Jurkat, Clone E6-1 (cell line): ENCODE results near the gene MSI2.
"Not testable (repeated sequence)": the region's sequence is repeated elsewhere in the genome, so short reads cannot be mapped to it uniquely, and the experiment has no call there.

Source experiments
- DNase-seq: peaks from one replicate; pipeline ENCODE4 v3.0.0-alpha.2; 2011; ENCODE audit warnings: low read depth, low spot score
- H3K4me3 ChIP-seq: 2 replicates; pipeline ENCODE4 v1.5.1; 2011; ENCODE audit warnings: mild to moderate bottlenecking, low read length, control low read depth, moderate library complexity

The MSI2 gene

DNA sequence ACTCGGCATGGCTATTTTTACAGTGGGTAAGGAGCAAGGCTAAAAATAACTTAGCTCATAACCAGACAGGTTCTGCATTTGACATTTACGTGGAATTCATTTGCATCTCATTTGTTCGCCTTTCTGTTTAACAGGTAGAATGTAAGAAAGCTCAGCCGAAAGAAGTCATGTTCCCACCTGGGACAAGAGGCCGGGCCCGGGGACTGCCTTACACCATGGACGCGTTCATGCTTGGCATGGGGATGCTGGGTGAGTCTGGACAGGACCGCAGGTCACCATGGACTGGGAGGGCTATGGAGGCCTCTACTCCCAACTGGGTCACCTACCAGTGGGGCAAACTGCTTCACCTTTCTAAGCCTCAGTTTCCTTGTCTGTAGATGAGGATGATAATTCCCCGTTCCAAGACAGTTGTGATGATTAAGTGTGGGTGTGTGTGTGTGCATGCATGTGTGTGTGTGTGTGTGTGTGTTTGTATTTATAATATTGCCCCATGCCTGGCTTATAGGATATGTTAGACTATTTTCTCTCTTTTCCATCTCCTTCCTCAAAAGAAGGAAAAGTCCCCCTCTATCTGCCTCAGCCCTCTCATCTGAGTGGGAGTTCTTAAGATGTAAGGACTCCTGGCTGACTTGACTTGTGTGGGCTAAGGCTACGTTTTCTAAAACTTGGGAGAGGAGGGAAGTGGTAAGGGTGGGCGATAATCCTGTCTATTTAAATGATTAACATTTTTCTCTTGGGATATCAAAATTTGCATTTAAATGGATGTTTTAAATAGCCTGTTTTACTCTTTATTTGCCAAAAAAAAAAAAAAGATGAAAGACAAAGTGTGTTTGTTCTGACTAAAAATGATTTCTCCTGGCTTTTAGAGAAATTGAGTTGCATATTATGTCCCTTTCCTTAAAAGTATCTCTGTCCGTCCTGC lies 359.8 kb downstream of the MSI2 start:
- DNase-seq: no peak
- H3K4me3 ChIP-seq: no peak overlapping the region

DNA sequence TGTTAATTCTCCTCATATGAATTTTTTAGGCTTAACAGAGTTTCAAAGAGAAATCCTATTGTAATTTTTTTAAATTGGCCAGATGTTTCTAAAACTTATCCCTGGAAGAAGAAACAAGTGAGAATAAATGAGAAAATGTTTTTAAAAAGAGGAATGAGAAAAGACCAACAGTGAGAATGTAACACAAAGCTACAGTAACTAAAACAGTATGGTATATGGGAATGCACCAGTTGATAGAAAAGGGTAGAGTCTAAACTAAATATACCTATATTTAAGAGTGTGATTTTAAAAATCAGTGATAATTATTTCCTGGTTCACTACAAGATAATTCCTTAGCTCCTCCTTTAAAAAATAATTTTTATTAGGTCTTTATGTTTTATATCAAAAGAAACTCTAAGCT lies 360.9 kb downstream of the MSI2 start:
- no peak for DNase-seq
- H3K4me3 ChIP-seq: no peak overlapping the region

DNA sequence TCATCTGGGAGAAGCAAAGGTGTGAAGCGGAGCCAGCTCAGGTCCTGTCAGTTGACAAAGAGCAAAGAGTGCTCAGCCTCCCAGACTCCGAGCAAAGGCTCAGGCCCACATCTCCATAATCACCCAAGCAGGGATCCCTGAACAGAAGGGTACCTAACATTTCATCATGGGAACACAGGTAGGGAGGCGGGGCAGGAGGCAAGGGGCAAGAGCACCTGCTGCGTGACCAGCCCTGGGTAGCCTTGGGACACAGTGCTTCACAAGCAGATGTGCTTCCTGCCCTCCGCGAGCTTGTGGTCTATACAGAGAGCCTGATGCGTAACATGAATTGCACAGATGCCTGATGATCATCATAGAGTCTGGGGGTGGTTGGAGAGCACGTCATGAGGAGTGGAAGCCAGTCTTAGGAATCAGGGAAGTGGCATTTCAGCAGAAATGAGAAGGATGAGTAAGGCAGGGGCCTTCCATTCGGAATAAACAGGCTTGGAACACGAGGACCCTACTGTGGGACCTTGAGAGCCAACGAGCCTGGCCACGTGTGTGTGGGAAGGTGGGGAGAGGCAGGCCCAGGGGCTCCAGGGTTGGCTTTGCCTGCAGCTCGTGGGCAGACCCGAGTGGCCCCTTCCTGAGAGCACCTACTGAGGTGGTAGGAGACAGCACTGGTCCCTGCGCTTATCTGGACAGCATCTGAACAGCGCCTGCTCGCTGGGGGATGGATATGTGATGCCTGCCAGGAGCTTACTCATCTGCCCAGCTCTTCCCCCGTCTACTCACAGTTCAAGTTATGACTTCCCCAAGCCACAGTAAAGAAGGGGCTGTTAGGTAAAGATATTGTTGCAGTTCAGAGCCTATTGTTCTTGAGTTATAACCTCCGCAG lies 363.0 kb downstream of the MSI2 start:
- DNase-seq: no peak

DNA sequence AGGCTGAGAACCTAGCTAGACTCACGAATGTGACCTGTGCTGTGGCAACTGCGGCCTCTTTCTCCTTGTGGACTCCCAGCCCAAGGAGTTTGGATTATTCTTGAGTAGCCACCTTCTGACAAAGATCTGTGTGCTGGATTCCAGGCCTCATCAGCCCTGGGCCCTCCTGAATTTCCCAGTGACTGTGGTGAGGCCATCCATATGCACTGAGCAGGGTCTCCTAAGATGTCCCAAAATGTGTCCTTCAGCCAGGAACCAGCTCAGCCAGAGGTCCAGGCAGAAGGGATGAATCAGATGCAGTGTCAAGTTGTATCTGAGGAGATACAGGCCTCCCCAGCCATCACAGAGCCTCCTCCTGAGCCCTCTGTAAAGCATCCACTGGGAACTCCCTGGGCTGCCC lies 364.3 kb downstream of the MSI2 start:
- no peak for DNase-seq
- no peak overlapping the region for H3K4me3 ChIP-seq

More for the DNA sequence above, 363.0 kb downstream of the MSI2 start:
- no peak overlapping the region for H3K4me3 ChIP-seq

DNA sequence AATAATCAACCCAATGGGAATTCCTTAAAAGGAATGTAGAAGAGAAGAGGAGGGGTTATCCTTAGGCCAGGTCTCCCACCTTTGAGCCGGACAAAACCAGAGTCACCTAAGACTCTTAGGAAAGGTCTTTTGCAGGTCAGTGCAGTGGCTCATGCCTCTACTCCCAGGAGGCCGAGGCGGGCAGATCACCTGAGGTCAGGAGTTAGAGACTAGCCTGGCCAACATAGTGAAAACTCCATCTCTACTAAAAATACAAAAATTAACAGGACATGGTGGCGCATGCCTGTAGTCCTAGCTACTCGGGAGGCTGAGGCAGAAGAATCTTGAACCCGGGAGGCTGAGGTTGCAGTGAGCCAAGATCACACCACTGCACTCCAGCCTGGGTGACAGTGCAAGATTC lies 365.5 kb downstream of the MSI2 start:
- not testable (repeated sequence) for DNase-seq, H3K4me3 ChIP-seq

DNA sequence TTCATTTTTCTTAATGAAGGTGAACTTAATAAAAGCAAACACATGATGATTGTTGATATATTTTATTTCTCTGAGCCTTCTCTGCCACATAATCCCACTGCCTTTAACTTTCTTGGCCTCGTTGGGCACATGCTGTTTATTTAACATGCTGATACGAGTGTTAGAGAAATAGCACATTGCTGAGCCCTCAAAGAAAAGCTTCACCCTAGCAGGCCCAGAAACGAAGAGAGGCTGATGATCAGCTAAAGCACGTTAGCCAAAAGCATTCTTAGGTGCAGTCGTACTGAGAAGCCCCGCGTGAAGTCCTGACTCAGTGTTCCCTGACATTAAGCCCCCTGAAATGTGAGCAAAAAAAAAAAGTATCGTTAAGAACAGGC lies 366.0 kb downstream of the MSI2 start:
- DNase-seq: no peak
- no peak overlapping the region for H3K4me3 ChIP-seq

DNA sequence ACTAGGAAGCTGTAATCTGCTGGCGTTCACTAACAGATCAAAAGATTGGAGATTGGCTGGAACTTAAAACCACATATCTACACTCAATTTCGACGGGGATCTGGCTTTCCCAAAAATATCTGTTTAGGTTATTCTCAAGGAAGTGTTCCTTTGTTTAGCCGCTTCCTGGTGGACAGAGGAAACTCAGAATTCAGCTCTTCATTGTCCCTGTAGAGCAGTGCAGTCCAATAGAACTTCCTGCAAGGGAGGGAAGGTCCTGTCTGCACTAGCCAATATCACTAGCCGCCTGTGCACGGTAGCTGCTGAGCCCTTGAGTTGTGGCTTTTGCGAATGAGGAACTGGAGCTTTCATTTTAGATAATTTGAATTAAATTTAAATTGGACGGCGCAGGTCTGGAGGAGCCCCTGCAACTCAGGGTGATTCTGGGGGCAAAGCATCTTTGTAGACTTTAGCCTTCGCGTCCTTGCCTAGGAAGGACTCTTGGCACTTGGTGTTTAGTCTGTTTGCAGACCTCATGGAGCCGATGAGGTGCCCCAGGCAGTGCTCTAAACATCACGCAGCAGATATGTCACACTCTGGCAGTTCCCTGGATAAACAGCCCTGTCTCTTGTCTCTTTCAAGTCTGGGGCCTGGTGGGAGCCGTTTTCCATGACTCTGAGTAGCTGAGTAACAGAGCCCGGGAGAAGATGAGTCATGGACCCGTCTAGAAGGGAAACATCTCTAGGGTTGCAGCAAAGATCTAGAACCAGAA lies 366.5 kb downstream of the MSI2 start:
- DNase-seq: no peak
- H3K4me3 ChIP-seq: no peak overlapping the region

DNA sequence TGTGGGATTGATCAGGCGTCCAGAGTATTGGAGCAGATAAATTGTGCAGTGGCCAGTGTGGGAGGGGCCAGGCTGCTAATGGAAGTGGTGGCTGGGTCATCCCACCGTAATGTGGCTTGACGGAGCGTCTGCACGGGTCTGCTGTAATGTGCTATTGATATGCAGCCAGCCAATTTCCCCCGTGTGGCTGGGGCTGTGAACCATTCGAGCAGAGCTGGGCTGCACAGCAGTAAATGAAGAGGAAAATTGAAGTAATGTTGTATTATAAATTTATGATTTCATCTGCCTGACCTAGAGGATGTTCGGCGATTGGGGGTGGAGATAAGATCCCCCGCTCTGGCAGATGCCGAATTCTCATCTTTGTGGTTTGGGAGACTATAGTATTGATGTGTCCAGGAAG lies 367.3 kb downstream of the MSI2 start:
- no peak for DNase-seq

DNA sequence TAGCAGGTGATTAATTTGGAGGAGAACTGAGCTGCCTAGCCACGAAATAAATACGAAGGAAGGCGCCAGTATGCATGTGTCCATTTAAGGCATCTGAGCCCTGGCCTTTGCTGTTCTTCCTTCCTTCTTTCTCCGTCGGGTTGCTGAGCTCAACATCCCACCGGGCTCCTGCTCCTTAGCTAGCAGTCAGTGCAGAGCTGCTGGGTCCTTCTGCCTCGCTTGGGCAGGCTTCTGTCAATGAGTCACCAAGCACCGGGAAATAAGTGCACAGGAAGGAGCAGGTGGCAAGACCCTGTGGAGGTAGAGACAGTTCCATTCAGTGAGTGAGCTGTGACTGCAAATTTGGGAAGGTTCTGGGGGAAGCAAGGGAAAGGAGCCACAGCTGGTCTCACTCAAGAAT lies 368.1 kb downstream of the MSI2 start:
- no peak overlapping the region for H3K4me3 ChIP-seq
- DNase-seq: no peak

More for the DNA sequence above, 367.3 kb downstream of the MSI2 start:
- H3K4me3 ChIP-seq: no peak overlapping the region

DNA sequence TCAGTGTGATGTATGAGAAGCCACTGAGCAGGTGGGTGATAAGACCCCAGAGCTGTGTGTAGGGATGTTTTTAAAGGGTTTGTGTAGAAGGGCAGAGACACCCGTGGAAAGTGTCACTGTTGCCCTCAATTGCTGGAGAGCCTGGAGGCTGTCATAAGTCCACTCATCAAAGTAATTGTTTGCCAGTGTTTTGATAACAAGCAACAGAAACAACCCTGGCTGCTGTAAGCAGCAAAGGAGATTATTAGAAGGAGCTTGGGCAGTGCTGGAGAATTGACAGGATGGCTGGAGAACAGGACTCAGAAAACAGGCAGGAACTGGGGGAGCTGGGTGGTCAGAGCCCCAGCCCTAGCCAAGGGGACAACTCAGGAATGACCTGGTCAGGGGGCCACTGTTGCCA lies 369.2 kb downstream of the MSI2 start:
- no peak overlapping the region for H3K4me3 ChIP-seq
- DNase-seq: no peak

DNA sequence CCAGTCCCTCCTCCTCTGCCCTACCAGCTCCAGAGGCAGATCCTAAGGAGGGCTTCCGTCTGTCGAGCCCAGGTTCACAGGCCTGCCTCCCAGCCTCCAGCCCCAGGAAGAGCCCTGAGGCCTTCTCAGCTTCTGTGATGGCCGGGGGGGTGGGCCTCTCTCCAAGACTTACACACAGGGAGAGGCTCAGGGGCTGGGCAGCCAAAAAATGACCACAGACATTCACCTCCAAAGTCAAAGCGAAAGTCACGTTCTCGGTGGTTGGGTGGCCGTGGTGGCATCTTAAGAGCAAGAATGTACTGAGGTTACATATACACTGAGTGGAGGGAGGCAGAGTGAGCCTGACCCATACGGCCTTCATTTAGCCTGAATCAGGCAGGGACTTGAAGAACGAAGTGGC lies 369.6 kb downstream of the MSI2 start:
- H3K4me3 ChIP-seq: no peak overlapping the region
- DNase-seq: no peak

DNA sequence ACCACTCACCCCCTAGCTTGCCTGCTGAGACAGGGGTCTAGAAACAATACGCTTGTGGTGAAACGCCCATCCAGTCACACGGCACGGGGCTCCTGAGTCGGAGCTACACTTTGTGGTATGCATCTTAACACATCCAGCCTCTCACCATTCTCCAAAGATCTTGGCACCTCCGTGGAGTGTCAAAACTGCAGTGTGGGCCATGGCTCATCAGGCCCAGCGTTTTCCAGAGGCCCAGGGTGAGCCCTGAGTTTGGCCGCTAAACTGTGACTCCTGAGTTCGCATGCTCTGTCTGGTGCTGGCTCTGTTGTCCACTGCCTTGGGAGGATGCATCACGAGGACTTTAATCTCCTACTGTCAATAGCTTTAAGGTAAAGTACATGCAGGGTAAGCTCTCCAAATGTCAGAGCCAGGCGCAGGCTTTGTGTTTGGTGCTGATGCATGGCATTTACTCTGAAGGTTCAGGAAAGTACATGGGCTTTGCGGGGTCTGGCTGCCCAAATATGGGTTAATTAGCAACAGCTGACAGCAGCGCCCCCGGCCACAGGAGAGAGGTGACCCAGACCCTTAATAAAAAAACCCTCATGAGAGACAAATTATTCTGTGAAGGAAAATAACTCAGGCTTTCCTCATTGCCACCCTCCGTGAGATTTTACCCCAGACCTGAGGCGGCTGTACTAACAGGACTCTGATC lies 370.3 kb downstream of the MSI2 start:
- H3K4me3 ChIP-seq: no peak overlapping the region
- DNase-seq: no peak

DNA sequence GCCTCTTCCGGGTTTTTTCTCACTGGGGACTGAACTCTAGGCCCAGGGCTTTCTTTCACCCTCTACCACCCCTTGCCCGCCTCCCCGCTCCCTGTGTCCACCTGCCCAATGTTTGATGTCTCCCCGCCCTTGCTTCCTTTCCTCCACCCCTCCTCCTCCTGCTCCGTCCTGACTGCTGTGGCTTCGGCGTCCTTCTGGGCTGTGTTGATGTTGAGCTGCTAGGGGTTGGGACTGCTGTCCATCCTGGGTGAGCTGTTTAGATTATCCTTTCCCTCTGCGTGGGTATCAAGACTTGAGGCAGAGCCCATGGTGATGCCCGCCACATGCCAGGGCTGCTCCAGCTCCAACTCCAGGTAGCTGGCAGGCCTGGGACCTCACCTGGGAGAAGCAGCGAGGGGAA lies 371.3 kb downstream of the MSI2 start:
- DNase-seq: no peak
- H3K4me3 ChIP-seq: no peak overlapping the region

DNA sequence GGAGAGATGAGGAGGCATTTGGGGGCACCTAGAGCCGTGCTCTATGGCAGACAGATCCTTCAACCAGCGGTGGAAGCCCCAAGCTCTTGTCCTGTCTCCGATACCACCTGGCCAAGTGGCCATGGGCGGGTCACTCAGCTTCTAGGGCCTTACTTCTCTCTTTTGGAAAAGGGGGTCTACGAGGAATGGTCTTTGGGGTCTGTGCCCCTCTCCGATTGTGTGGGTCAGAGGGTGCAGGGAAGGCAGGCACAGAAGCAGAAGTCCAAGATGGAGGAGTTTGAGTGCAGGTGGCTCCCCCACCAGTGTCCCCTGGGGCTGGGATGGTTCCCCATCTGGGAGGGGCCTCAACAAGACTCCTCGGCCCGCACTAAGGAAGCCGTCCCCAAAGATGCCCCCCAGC lies 372.1 kb downstream of the MSI2 start:
- DNase-seq: no peak
- no peak overlapping the region for H3K4me3 ChIP-seq

DNA sequence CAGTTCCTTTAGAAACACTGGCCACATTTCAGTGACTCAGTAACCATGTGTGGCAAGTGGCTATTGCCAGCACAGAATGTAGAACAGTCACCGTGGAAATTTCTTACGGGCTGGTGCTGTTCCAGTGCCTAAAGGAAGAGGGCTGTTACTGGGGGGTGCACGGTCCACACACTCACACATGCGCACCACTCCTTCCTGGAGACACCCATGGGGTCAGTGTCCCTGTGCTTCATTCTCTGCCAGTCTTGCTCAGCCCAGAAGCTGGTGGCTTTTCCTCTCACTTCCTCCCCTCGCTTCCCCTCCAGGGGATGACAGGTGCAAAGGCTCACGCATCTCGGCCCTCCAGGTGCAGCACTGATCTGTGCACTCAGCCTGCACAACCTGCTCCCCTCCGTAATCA lies 373.1 kb downstream of the MSI2 start:
- H3K4me3 ChIP-seq: no peak overlapping the region
- DNase-seq: no peak

DNA sequence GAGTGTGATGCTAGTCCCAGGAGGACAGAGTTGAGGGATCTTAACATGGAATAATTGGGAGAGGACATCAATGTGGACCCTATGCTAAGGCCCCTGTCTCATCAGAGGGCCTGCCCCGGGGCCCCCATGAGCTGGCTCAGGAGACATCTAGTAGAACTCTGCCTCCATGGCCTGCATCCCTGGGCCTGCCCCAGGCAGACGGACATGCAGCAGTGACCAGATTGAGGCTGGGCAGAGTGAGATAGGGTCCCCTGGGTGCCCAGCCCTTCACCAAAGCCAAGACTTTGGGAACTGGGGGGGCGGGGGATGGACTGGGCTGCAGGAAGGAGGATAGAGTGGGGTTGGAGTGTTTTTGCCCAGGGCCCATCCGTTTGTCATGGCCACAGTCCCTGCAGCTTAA lies 373.6 kb downstream of the MSI2 start:
- H3K4me3 ChIP-seq: no peak overlapping the region
- DNase-seq: no peak

DNA sequence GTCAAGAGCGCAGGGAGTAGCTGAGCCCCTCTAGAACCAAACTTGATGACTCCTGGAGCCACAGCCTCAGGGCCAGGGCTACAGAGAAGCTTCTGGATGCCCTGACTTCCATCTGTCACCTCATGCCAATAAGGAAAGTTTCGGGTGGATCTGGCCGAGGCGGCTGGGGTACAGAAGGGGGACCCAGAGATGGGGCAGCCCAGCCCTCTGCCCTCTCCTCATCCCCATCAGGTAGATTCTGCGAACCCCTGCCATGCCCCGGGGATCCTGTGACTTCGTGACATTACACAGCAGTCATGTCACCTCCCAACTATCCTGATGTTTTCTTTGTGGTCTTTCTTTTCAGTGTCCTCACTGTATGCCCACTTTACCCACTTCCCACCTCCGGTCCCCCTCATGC lies 374.4 kb downstream of the MSI2 start:
- no peak for DNase-seq
- no peak overlapping the region for H3K4me3 ChIP-seq

DNA sequence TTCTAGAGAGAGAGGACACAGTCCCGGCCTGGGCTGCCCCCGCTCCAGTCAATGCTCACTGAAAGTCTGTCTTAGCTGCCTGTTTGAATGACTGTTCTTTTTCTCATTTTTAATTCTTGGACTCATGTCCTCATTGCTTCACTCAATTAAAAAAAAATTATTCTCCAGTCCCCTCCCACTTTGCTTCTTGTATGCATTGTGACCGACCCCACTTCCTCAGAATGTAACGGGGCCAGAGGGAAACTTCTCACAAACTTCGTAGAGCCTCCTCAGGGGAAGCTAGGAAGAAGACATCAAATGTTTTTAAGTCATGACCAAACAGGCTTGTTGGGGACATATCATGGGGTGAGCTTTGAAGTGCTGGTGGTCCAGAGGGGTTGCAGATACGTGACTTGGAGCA lies 375.5 kb downstream of the MSI2 start:
- no peak overlapping the region for H3K4me3 ChIP-seq
- DNase-seq: no peak

DNA sequence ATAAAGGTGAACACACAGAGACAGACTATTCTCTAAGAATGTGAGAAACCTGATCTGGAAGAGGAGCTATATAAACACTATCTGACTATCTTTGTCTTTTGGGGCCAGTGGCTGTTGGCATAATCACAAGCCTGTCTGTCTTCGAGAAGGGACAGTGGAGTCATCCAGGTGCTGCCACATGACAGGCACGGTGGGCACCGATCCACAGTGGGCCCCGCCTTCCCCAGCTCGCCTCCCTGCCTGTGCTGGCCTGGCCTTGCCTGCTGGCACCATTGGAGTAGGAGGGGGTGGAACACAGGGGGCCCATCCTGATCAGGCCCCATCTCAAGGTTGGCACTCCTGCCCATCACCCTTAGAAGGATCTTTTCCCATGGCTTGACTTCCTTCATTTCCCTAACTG lies 376.0 kb downstream of the MSI2 start:
- no peak for DNase-seq
- no peak overlapping the region for H3K4me3 ChIP-seq
